Activated CD4-positive, alpha-beta T cell treated with anti-CD3 and anti-CD28 coated beads, Interleukin-2, amount 50 U/mL, for 48 hours (primary cell): ENCODE measurements around the gene INPP4A.
A peak's percentile ranks its signal among the peaks of the same experiment; 100 is the strongest.

Experiments used
- DNase-seq, 2 experiments: peaks; one replicate each; pipeline ENCODE4 v3.0.0-alpha.2; 2020

Gene INPP4A

DNA sequence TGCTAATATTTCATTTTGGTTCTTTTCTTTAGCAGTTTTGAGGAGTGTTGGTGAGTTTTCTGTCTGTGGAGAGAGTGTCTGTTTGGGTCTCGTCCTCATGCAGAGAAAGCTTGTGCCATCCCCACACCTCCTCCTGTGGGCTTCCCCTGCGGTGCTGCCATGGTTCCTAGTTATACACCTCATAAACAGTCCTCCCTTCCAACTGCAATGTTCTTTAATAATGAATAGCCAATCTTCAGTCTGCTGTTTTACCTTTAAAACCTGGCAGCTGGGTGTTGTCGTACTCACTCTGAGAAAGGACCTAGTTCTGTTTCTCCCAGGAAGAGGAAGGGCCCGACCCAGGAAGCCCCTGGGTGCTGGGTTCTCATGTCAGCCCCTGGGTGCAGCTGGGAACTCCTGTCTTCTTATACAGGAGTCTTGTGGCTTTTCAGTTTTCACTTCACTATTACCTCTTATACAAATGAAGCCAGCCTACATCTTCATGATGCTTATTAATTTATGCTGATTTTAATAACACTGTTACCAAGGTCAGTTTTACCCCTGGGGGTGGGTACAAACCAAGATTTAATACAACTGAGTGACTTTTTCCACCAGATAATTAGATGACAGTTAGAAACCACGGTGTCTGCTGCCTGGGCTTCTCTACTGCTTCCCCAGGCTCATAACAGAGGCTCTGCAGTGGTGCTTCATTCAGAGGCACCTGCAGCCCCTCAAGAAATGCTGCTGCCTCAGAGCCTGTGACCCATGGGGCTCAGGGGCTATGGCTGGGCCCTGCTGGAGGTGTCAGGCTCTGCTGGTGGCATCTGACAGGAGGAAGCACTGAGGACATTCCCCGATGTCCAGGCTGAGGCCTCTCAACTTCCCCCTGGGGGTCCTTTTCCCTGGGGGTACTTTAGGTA lies 104.5 kb downstream of the INPP4A start:
- DNase-seq: no peak

DNA sequence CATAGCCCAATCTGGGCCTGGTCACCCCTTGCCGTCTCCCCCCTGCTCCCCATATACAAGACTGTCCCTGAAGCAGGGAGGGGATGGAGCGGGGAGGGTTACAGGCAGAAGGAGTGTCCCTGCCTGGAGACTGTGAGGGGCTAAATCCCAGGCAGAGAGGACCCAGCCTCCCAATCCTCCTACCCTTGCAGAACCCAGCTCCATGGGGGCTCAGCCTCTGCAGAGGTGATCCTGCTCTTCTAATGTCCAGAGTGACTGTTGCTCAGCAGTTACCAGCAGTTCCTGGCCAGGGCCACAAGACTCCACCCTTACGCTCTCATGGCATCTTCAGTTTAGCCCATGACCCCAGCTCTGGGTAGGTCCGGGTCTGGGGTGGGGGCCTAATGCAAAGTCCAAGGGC lies 105.5 kb downstream of the INPP4A start:
- no peak for DNase-seq

DNA sequence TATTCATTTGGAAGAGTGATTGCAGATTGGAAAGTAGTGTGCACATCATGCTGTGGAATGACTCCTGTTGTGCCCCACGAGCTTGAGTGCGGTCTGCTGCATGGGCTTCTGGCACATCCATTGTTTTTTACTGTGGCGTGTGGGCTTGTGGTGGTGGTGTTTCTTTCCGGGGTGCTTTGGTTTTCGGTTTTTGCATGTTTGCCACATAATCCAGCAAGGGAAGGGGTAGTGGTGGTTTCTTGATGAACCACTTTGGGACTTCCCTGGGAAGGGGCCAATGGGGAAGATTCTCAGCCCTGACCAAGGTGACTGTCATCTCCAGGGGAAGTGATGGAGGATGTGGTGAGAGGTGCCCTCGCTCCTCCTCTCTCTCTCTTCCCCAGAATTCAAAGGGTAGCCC lies 106.7 kb downstream of the INPP4A start:
- DNase-seq: peak; percentile 55 to 68

DNA sequence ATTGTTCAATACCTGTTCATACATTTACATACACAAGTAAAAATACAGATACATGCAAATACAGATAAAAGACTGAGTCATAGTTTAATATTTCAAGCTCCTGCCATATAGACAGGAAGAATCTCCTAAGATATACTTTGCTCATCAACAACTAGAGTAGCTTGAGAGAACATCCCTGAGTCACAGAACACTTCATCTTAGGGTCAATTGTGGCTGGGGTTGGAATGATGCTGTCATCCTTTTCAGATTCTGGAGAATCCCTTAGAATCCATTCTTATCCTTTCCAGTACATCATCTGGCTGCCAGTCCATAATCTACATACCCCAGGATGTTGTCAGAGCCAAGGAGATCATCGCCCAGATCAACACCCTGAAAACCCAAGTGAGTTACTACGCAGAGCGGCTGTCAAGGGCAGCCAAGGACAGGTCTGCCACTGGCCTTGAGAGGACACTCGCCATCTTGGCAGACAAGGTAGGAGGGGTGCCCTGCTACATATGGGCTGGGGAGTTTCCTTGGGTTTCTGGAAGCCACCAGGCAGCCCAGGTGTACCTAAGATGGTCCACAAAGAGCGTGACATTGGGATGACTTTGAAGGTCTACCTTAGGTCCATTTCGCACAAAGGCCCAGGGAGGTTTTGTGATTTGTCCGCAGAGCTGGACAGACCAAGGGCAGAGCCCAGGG lies 108.0 kb downstream of the INPP4A start:
- DNase-seq: no peak

DNA sequence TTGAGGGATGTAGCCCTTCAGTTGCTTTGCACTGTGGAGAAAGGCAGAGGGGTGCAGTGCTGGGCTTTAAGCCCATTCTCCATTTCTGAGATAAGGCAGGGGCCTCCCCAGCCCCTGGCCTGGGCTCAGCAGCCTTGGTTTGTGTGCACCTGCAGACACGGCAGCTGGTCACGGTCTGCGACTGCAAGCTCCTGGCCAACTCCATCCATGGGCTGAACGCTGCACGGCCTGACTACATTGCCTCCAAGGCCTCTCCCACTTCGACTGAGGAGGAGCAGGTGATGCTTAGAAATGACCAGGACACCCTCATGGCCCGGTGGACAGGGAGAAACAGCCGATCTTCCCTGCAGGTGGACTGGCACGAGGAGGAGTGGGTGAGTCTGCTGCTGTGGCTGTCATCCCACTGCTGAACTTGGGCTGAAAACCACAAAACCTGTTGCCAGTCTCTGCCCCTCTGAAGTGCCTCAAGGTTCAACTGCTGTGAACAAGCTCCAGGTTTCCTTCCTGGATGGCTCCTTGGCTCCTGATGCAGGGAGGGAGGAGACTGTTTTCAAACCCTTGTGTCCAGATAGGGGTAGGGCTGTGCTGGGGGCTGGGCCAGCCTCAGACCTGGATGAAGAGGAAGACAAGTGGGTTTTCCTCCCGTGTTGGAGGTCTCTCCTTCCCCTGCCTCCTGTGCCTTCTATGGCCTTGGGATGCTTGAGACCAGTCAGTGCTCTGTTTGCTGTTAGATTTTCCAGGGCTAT lies 109.6 kb downstream of the INPP4A start:
- DNase-seq: no peak

DNA sequence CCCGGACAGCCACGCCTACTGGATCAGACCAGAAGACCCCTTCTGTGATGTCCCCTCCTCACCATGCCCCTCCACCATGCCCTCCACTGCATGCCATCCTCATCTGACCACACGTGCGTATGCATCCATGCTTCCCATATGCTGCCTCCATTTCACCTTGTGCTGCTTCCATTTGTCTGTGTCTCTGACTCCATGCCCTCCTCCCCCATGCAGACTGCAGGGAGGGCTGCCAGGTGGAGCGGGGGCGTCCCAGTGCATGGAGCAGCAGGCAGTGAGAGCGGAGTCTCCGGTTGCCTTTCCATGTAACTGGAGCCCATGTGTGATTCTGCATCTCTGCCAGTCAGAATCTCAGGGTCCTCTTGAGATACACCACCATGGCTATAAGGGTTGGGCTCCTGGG lies 111.0 kb downstream of the INPP4A start:
- DNase-seq: no peak

DNA sequence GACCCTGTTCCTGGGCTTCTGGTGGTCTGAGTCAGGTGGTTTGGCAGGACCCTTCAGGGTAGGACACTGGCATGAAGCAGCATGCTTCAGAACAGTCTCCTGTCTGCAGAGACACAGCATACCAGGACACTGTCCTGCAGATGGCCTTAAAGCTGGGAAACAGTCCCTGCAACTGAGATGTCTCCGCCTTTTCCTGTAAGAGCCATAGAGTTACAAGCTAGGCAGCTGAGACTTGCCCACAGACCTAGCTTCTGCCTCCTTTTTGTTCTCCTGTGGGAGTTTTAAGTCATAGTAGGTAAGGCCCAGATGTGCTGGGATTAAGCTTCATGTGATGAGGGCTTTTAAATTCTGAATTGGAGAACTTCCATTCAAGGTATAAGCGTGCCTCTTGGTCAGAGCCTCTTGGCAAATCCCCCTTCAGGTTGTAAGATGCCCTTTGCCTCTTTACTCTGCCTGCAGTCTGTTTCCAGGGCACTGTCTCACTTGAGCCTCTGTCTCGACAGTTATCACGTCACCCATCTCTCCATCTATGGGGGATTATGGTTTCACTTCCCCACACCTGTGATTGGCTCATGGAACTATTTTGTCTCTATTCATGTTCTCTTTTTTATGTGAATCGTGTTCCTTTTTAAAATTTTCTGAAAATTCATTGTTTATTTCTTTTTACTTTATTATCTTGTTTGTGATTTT lies 111.8 kb downstream of the INPP4A start:
- no peak for DNase-seq

DNA sequence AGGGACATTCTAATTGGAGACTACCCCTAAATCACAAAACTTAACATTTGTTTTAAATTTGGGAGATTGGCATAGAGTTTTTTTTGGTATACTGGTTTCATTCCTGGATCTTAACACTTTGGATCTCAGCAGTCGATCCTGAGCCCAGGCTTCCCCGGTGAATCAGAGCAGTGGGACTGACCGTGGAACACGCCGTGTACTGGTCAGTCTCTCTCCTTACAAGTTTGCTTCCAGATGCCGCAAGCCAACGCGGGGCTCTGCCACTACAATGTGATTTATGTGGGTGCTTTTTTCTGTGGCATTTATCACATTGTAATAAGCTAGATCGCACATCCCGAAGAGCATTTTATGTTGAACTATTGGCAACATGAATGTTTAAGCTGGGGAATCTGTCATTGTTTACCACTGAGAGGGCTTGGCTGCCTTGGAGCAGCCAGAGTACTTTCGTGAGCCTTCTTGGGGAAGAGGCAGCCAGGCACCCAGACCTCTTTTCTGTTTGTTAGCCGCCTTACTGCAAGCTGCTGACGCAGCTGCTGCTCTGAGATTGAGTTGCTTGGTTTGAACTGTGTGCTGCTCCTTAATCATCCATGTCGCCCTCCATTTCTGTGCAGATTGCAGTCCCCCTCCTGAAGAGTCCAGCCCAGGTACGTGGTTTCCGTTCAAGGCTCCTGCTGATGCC lies 114.3 kb downstream of the INPP4A start:
- no peak for DNase-seq

DNA sequence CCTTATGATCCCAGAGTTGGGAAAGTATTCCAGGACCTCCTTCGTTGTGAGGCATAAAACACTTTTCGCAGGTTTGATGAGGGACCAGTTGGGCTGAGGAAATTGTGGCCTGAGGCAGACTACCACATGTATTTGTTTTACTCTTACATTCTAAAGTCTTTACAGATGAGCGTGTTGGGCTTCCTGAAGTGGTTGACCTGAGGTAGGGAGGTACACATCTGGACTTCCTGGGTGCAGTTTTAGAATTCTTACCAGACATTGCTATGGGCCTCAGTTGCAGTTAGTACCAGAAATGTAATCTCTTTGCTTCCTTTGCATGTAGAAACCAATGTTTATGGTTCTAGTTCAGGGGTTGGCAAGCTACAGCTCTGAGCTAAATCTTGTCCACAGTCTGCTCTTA lies 114.9 kb downstream of the INPP4A start:
- no peak for DNase-seq

DNA sequence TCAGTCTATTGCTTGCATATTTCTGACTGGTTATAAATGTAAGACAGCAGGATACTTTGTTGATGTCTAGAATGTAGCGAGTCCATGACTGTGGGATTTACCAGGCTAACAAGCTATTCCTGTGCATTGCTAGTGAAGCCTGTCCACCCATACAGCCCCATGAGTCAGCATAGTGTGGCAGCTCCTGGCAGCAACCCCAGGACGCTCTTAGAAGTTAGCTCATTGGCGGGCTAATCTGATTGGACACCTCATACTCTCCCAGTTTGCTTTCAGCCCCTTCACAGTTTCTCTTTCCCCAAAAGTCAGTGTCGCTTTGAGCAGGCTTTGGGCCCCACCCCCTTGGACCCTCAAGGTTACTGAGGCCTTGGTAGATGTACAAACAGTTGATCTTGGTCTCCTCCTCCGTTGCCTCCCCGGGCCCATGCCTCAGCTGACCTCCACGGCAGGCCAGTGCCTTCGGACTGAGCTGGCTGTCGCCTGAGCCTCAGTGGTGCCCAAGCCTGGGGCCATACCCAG lies 115.7 kb downstream of the INPP4A start:
- no peak for DNase-seq

DNA sequence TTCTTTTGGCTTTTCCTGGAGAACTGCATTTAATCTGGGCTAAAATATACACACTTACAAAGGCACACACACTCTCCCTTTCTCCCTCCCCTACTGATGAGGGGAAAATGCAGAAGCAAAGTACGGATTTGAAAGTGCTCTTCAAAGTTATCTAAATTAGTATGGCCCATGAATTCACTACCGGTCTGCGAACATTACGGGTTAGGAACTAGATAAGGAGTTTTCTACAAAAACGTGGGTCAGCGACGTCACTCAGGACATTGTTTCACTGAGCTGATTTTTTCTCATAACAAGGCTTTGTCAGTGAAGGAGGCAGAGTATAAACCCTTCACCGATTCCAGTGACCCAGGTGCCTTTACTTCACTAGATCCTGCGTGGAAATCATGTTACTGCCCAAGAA lies 116.4 kb downstream of the INPP4A start:
- no peak for DNase-seq

DNA sequence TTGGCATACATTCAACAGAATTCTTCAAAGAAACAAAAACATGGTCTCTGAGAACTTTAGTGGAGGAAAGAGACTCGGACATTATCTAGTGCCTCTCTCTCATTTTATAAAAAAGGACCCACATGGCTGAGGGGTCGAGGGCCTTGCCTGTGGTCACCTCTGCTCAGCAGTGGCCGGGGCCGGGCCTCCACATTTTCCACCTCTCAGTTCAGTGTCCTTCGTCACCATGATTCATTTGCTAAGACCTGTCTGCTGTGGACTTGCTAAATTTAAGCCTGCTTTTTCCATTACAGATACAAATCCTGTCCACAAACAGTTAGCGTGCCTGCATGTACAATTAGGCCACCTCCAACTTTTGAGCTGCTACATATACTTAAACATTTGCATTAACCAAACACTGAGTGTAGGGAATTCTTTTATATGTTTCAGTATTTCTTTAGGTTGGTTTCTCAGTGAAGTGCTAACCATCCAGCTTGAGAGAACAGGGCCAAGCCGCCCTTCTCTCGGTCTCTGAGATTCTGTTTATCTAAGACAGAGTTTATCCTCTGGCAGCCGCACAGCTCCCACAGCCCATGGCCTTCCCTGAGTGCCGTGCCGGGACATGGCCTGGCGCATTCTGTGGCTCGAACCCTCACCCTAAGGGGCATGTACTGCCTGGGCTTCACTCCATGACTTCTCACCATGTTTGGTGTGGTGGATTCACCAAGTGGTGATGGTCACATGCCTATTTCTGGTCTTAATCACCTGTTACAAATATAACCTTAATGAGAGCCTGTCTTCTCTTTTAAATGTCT lies 117.4 kb downstream of the INPP4A start:
- no peak for DNase-seq

DNA sequence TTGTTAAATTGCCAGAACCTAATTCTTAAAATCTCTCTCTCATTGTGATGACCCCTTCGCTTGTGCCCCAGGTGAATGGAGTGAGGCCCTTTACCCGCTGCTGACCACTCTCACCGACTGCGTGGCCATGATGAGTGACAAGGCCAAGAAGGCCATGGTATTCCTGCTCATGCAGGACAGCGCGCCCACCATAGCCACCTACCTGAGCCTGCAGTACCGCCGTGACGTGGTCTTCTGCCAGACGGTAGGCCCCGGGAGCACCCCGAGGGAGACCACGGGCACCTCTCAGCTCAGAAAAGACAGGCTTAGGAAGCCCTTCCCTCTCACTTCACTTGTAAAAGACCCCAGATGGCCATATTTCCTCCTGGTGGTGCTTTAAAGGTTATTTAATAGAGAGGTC lies 118.7 kb downstream of the INPP4A start:
- DNase-seq: no peak

DNA sequence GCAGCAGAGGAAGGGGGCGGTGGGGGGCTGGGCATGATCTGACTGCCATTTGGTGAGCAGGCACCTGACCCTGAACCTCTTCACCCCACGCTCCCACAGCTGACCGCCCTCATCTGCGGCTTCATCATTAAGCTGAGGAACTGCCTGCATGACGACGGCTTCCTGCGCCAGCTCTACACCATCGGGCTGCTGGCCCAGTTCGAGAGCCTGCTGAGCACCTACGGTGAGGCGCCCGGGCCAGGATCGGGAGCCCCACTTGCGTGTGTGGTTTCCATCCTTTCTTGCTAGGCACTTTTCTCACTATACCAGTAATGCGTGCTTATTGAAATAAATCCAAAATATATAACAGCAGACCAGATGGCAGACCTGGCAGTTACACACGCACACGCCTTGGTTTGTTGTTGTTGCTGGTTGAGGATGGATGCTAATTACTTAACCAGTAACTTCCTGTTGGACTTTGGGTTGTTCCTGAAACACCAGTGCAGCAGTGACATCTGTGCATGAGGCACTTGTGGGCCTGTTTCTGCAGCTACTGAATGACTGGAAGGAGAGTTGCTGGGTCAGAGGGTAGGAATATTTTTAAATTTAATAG lies 120.0 kb downstream of the INPP4A start:
- DNase-seq: no peak

DNA sequence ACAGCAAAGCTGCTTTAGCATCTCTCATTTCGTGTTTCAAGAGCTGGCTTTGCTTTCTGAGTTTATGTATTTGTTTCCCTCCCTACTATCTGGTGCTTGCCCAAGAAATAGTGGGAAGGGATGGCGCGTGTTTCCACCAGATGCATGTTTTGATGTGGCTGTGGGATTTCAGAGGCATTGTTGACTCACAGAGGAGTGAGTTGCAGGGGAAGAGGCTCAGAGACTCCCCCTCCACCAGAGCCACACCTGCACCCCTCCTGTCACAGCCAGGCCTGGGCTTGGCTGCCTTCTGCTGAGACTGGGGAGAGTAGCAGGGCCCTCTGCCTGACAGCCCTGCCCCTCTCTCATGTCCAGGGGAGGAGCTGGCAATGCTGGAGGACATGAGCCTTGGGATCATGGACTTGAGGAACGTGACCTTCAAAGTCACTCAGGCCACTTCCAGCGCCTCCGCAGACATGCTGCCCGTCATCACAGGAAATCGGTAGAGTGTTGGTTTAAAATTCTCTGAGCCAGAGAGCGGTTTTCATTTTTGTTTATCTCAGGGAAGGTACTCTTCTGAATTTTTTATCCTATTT lies 120.7 kb downstream of the INPP4A start:
- DNase-seq: no peak

DNA sequence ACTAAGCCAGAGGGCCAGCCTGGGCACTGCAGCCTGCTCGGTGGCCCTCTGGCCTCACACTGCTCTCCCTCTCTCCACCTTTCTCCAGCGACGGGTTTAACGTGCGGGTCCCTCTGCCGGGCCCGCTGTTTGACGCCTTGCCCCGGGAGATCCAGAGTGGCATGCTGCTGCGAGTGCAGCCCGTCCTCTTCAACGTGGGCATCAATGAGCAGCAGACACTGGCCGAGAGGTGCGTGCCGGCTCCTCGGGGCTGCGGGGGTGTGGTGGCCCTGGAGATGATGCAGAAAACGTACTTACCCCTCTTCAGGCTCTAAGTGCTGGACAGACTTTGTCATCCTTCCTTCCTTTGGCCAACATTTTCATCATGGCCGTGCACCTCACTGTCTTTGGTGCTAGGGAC lies 121.3 kb downstream of the INPP4A start:
- no peak for DNase-seq

DNA sequence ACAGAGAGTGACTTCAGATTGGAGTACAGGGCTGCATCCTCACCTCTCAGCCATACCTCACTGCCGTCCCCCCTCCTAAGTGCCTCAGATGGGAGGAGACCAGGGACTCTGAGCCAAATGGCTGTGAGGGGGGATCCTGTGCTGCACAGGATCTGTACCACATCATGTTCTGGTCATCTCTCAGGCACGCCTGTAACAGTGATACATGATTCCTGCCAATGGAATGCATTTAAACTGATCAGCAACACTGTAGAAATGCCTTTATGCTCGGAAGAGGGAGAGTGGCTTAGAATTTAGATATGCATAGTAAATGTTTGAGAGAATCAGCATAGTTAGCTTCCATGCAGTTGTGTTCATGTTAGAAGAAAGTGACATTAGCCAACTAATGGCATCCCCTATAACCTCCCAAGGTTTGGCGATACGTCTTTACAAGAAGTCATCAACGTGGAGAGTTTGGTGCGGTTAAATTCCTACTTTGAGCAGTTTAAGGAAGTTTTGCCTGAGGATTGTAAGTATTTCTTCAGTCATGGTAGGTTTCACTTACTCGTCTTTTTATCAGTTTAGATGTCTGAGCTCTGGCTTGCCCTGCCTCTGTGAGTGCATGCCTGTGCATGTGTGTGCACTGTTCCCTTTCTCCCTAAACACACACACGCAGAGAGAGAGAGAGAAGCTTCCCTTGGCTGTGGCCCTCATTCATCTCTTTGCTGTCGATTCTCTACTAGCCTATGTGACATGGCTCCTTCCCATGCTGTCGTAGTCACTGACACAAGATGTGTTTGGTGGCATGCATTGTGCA lies 123.7 kb downstream of the INPP4A start:
- no peak for DNase-seq

DNA sequence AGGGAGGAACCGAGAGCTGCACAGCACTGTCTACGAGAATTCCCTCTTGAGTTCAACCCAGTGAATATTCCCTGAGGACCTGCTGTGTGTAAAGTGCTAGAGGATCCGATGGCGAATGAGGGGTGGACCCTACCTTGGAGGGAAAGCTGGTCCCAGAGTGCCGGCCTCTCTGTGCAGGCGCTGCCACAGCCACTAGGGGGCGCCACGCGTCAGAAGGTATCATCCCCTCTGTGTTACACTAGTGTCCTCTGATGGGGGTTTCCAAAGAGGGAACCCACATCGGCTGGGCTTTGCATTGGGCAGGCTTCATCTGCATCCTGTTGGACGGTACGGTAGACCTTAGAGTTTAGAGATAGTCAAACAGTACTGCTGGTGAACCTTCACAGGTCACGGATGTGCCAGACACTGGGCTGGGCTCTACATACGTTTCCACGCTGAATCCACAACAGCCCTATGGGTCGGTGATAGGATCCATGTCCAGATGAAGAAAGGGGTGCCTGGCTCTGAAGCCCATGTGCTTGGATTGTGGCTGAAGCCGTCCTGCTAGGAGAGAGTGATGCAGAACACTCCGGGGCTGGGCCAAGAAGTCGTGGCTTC lies 124.6 kb downstream of the INPP4A start:
- DNase-seq: peak; percentile 80 to 83

DNA sequence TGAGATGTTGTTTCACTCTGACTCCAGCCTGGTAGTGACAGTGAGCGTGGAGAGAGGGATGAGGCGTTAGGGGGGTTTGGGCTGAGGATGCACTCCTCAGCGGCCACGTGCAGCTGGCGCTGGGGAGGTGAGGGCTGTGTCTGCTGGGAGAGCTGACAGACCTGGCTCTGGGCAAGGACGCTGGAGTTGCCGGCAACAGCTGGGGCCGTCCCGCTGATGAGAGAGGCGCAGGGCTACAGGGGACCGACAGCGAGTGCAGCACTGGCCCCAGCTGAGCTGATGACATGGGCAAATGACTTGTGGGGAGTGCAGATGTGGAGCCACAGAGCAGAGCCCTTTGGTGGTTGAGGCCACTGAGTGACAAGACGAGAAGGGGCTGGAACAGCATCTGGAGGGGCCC lies 125.3 kb downstream of the INPP4A start:
- DNase-seq: no peak
